ENCODE data around the gene C2orf76.
"Not testable (repeated sequence)": the region's sequence is repeated elsewhere in the genome, so short reads cannot be mapped to it uniquely, and the experiment has no call there.

C2orf76 gene

GRCh38 chr2:119294671-119295070 is 72.0 kb downstream of the C2orf76 start:
- DNase-seq (ENCODE audit: low read depth in 2 of 2): no peak

GRCh38 chr2:119293900-119294299 is 72.7 kb downstream of the C2orf76 start:
- no peak for DNase-seq (ENCODE audit: low read depth in 2 of 2)

- no peak for DNase-seq (ENCODE audit: low read depth in 2 of 2)
These were observed 73.4 kb downstream of the C2orf76 start for GRCh38 chr2:119293254-119293653.

- no peak for DNase-seq (ENCODE audit: low read depth in 2 of 2)
These were observed 74.4 kb downstream of the C2orf76 start for GRCh38 chr2:119292226-119292625.

GRCh38 chr2:119291588-119292167 is 75.0 kb downstream of the C2orf76 start:
- DNase-seq (ENCODE audit: low read depth in 2 of 2): no peak

- peak; percentile 46 to 49 for DNase-seq (ENCODE audit: low read depth in 2 of 2)
These were observed 75.6 kb downstream of the C2orf76 start for GRCh38 chr2:119290859-119291587.

GRCh38 chr2:119289642-119290041 is 77.0 kb downstream of the C2orf76 start:
- no peak for DNase-seq (ENCODE audit: low read depth in 2 of 2)

- no peak for DNase-seq (ENCODE audit: low read depth in 2 of 2)
These were observed 77.5 kb downstream of the C2orf76 start for GRCh38 chr2:119289093-119289492.

- no peak for DNase-seq (ENCODE audit: low read depth in 2 of 2)
These were observed 78.1 kb downstream of the C2orf76 start for GRCh38 chr2:119288576-119288975.

- DNase-seq (ENCODE audit: low read depth in 2 of 2): no peak
These were observed 80.0 kb downstream of the C2orf76 start for GRCh38 chr2:119286661-119287060.

- no peak for DNase-seq (ENCODE audit: low read depth in 2 of 2)
These were observed 82.7 kb downstream of the C2orf76 start for GRCh38 chr2:119283873-119284331.

GRCh38 chr2:119282996-119283511 is 83.6 kb downstream of the C2orf76 start:
- no peak for DNase-seq (ENCODE audit: low read depth in 2 of 2)

GRCh38 chr2:119282146-119282995 is 84.3 kb downstream of the C2orf76 start:
- no peak for DNase-seq (ENCODE audit: low read depth in 2 of 2)

- no peak for DNase-seq (ENCODE audit: low read depth in 2 of 2)
These were observed 86.0 kb downstream of the C2orf76 start for GRCh38 chr2:119280680-119281079.

- DNase-seq (ENCODE audit: low read depth in 2 of 2): no peak
These were observed 87.0 kb downstream of the C2orf76 start for GRCh38 chr2:119279666-119280065.

- DNase-seq (ENCODE audit: low read depth in 2 of 2): no peak
These were observed 87.7 kb downstream of the C2orf76 start for GRCh38 chr2:119278946-119279345.

- DNase-seq (ENCODE audit: low read depth in 2 of 2): not testable (repeated sequence)
These were observed 88.2 kb downstream of the C2orf76 start for GRCh38 chr2:119278385-119278784.

GRCh38 chr2:119276864-119277263 is 89.8 kb downstream of the C2orf76 start:
- DNase-seq (ENCODE audit: low read depth in 2 of 2): no peak

GRCh38 chr2:119267604-119268003 is 99.0 kb downstream of the C2orf76 start:
- DNase-seq (ENCODE audit: low read depth in 2 of 2): no peak

GRCh38 chr2:119266091-119266589 is 100.5 kb downstream of the C2orf76 start:
- DNase-seq (ENCODE audit: low read depth in 2 of 2): no peak

GRCh38 chr2:119265693-119266066 is 101.0 kb downstream of the C2orf76 start:
- DNase-seq (ENCODE audit: low read depth in 2 of 2): no peak

Data from stimulated activated CD4-positive, alpha-beta T cell treated with anti-CD3 and anti-CD28 coated beads, Interleukin-1b, Interleukin-23, amount 100 ng/mL, for 1 hour (primary cell).